Upper lobe of left lung (tissue), 6 donors: ENCODE measurements around the gene PTPRC. TPM values are rescaled to one million over a fixed set of nuclear protein-coding genes. Genes with fewer than 3 reads are reported as not detected.
A peak's percentile ranks its signal among the peaks of the same experiment; 100 is the strongest.

Source experiments
- ATAC-seq, 2 donors: fragments of 200-7000 bp; cut with Tn5 transposase; one replicate each; pipeline ENCODE4 v1.9.1; 2022; ENCODE audit warnings: mild to moderate bottlenecking in 2 of 2, moderate library complexity in 2 of 2; ENCODE audit not compliant: low FRiP score in 2 of 2
- DNase-seq, 2 donors: peaks; one replicate each; pipeline ENCODE4 v3.0.0-alpha.2; 2019 to 2020
- H3K27ac ChIP-seq, 4 donors: fragments of 200-600 bp; sonication (generic); one replicate each; pipeline ENCODE4 v1.5.1; 2016 to 2019
- H3K27me3 ChIP-seq, 4 donors: fragments of 200-600 bp; sonication (generic); one replicate each; pipeline ENCODE4 v1.5.1; 2017 to 2019
- H3K36me3 ChIP-seq, 4 donors: fragments of 200-600 bp; sonication (generic); one replicate each; pipeline ENCODE4 v1.5.1; 2016 to 2019
- H3K4me1 ChIP-seq, 4 donors: fragments of 200-600 bp; sonication (generic); one replicate each; pipeline ENCODE4 v1.5.1; 2018 to 2019
- H3K4me3 ChIP-seq, 4 donors: fragments of 200-600 bp; sonication (generic); one replicate each; pipeline ENCODE4 v1.5.1; 2017 to 2019; ENCODE audit warnings: mild to moderate bottlenecking in 2 of 4, moderate library complexity in 1 of 4
- H3K9me3 ChIP-seq, 4 donors: fragments of 200-600 bp; sonication (generic); one replicate each; pipeline ENCODE4 v1.5.1; 2018 to 2019
- EP300 ChIP-seq, 4 donors: sonication (generic); formaldehyde crosslinking; IDR thresholded peaks; one replicate each; pipeline ENCODE4 v1.5.1; 2017; ENCODE audit warnings: antibody characterized with exemption in 4 of 4, control low read depth in 2 of 4
- POLR2A ChIP-seq, 4 donors: fragments of 450-650 bp; IDR thresholded peaks; one replicate each; pipeline ENCODE4 v1.5.1; 2016 to 2017; ENCODE audit warnings: antibody characterized with exemption in 4 of 4, mild to moderate bottlenecking in 2 of 4
- POLR2AphosphoS5 ChIP-seq, 2 donors: sonication (generic); formaldehyde crosslinking; IDR thresholded peaks; one replicate each; pipeline ENCODE4 v1.5.1; 2017; ENCODE audit warnings: antibody characterized with exemption in 2 of 2
- WGBS, 2 donors: methylation state at CpG; one replicate each; pipeline ENCODE4 v1.1.5; 2017 to 2018; 5-methylcytosine and 5-hydroxymethylcytosine counted together
- total RNA-seq, 6 donors: library from RNA; depleted of rRNA in 4 of 6; stranded (reverse); fragments of >200 nt in 4 of 6; gene quantifications; one replicate each; pipeline versions ENCODE4 v1.1.0 to v1.2.1, GENCODE V29; 2016 to 2021
- TF ChIP-seq, protein P1 (sequence below), 6 experiments: fragments of 450-650 bp in 4 of 6; fragments of 200-600 bp in 2 of 6; sonication (generic) in 2 of 6; IDR thresholded peaks; one replicate each; pipeline ENCODE4 v1.5.1; 2016 to 2019; ENCODE audit warnings: antibody characterized with exemption in 6 of 6
- donor health status: DM: no; HTN: no; CAD: no; lungs with moderate emphysema.
- donor health status: DM: no; HTN: yes; CAD: no; lungs with severe emphysema.

PTPRC gene
- total RNA-seq, 6 donors from 2014 or later, result 70.2 to 171 (median 101) TPM

DNA sequence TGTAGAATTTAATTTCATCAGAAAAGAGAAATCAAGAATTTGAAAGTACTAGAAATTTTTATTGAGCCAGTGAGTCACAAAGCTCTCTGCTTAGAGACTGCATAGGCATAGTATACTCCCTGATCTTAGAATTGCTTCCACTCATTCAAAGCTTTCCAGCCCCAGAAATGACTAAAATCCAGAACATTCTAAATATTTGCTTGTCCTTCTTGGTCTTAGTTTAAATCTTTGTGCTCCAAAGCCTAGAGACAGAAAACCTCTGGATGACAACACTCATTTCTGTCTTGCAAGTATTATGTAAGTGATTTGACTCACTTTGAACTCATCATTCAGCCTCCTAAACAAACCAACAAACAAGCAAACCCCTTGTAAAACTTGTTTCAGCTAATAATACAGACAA is 74.2 kb downstream of the PTPRC start:
- H3K27ac ChIP-seq, result no peak overlapping the region
- no peak for TF ChIP-seq EP300 (IDR thresholded peaks at IDR 0.05)
- TF ChIP-seq, protein P1, sequence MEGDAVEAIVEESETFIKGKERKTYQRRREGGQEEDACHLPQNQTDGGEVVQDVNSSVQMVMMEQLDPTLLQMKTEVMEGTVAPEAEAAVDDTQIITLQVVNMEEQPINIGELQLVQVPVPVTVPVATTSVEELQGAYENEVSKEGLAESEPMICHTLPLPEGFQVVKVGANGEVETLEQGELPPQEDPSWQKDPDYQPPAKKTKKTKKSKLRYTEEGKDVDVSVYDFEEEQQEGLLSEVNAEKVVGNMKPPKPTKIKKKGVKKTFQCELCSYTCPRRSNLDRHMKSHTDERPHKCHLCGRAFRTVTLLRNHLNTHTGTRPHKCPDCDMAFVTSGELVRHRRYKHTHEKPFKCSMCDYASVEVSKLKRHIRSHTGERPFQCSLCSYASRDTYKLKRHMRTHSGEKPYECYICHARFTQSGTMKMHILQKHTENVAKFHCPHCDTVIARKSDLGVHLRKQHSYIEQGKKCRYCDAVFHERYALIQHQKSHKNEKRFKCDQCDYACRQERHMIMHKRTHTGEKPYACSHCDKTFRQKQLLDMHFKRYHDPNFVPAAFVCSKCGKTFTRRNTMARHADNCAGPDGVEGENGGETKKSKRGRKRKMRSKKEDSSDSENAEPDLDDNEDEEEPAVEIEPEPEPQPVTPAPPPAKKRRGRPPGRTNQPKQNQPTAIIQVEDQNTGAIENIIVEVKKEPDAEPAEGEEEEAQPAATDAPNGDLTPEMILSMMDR (IDR thresholded peaks at IDR 0.05), result no peak
- no peak for TF ChIP-seq POLR2A (IDR thresholded peaks at IDR 0.05)
- ATAC-seq (no peak), DNase-seq (no peak)
- no peaks in the 10 kb centered on the region for H3K27me3 ChIP-seq
- H3K36me3 ChIP-seq, result peaks cover 0 to 3% (median 0%) of the 10 kb centered on the region in 4 donors
- H3K4me3 ChIP-seq, result no peak overlapping the region
- no peaks in the 10 kb centered on the region for H3K4me1 ChIP-seq
- H3K9me3 ChIP-seq, result no peaks in the 10 kb centered on the region

DNA sequence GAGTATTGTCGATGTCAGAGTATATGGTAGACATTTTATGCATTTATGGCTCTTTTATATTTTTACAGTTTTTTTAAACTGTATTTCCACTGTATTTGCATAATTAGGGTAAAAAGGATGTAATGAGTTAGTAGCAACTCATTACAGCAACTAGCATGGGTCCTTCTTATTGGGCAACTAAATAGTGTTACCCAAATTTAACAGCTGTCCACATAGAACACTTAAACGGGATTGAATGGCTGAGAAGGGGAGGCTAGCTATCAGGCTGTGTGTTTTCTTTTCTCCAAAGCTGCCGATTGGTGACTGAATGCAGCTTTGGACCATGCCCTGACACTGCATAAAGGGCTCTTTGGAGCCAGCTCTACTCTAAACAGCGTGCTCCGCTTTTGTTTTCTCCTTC is 75.4 kb downstream of the PTPRC start:
- 69 to 71% methylated on average over 5 of the region's 5 CpGs for WGBS, 2 donors
- H3K27me3 ChIP-seq, result no peaks in the 10 kb centered on the region
- no peak for TF ChIP-seq POLR2AphosphoS5 (IDR thresholded peaks at IDR 0.05)
- TF ChIP-seq EP300 (IDR thresholded peaks at IDR 0.05), result no peak
- TF ChIP-seq, protein P1 (IDR thresholded peaks at IDR 0.05), result no peak
- no peak for TF ChIP-seq POLR2A (IDR thresholded peaks at IDR 0.05)
- no peaks in the 10 kb centered on the region for H3K9me3 ChIP-seq
- ATAC-seq (no peak), DNase-seq (no peak)
- H3K27ac ChIP-seq, result no peak overlapping the region
- H3K36me3 ChIP-seq, result no peaks in the 10 kb centered on the region
- no peak overlapping the region for H3K4me3 ChIP-seq
- H3K4me1 ChIP-seq, result no peaks in the 10 kb centered on the region

DNA sequence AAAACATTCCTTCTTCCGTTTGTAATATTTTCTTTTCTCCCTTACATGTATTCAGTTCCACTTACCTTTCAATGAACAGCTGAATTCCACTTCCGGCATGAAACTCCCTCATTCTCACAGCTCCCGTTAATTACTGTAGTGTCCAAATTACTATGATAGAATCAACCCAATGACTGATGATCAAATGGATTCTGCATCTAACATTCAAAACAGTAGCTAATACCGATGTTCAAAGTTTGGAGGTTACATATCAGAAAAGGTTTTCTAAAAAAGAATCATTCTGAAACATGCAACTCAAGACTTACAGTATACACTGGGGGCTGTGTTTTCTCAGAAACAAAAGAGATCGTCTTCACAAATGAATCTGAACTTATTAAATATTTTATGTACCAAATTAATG is 77.2 kb downstream of the PTPRC start:
- H3K27me3 ChIP-seq, result no peaks in the 10 kb centered on the region
- no peaks in the 10 kb centered on the region for H3K9me3 ChIP-seq
- no peak overlapping the region for H3K27ac ChIP-seq
- no peak for DNase-seq
- TF ChIP-seq, protein P1 (IDR thresholded peaks at IDR 0.05), result no peak
- TF ChIP-seq EP300 (IDR thresholded peaks at IDR 0.05) (no peak), POLR2AphosphoS5 (IDR thresholded peaks at IDR 0.05) (no peak), POLR2A (IDR thresholded peaks at IDR 0.05) (no peak)
- no peaks in the 10 kb centered on the region for H3K36me3 ChIP-seq
- H3K4me1 ChIP-seq, result no peaks in the 10 kb centered on the region
- 86% methylated on average over 5 of the region's 5 CpGs for WGBS, 2 donors
- no peak overlapping the region for H3K4me3 ChIP-seq
- ATAC-seq, result no peak

DNA sequence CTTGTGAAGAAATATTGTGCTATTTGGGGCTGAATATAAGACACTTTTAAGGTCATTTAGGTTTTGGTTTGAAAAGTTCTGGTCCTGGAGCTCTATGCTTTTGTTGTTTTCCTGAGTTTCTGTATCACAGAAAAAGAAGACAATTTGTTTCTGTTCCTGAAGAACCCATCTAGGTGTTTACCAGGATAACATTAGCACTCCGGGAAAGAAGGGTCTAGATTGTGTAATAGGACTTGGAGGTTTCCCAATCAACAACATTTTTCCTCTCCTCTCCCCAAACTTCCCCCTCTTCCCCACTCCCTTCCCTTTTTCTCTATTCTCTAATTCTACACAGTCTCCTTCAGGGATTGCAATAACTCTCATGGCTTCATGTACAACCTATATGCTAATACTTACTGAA is 78.7 kb downstream of the PTPRC start:
- Histone ChIP-seq H3K27me3 (no peaks in the 10 kb centered on the region), H3K4me3 (no peak overlapping the region), H3K36me3 (no peaks in the 10 kb centered on the region), H3K9me3 (no peaks in the 10 kb centered on the region), H3K27ac (peak overlapping the region in 1 of 4 donors; percentile 7), H3K4me1 (no peaks in the 10 kb centered on the region)
- ATAC-seq (no peak), DNase-seq (no peak)
- no peak for TF ChIP-seq POLR2AphosphoS5 (IDR thresholded peaks at IDR 0.05)
- TF ChIP-seq, protein P1 (IDR thresholded peaks at IDR 0.05), result no peak
- TF ChIP-seq EP300 (IDR thresholded peaks at IDR 0.05), result no peak
- TF ChIP-seq POLR2A (IDR thresholded peaks at IDR 0.05), result no peak
- WGBS, 2 donors, result 25 to 50% methylated on average over 1 of the region's 1 CpG

DNA sequence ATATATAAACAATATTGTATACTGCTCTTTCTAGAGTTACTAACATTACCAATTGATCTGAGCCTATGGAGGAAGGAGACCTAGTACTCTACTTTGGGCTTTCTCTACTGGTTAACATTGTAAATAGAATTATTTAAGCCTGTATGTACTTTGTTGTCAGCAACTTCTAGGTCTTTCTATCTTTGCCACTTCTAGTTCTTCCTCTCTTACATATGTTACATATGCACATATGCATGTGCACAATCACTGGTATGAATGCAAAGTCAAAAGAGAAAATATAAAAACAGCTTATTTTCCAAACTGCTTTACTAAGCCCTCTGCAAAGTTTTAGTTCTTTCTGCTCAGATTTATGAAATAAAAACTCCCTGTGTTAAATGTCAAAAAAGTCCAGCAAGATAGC is 84.3 kb downstream of the PTPRC start:
- no peak overlapping the region for H3K27ac ChIP-seq
- TF ChIP-seq POLR2A (IDR thresholded peaks at IDR 0.05) (no peak), POLR2AphosphoS5 (IDR thresholded peaks at IDR 0.05) (no peak), EP300 (IDR thresholded peaks at IDR 0.05) (no peak)
- TF ChIP-seq, protein P1 (IDR thresholded peaks at IDR 0.05), result no peak
- no peak overlapping the region for H3K4me3 ChIP-seq
- no peak for DNase-seq
- H3K9me3 ChIP-seq, result no peaks in the 10 kb centered on the region
- no peaks in the 10 kb centered on the region for H3K4me1 ChIP-seq
- ATAC-seq, result no peak
- H3K27me3 ChIP-seq, result no peaks in the 10 kb centered on the region
- H3K36me3 ChIP-seq, result no peaks in the 10 kb centered on the region
